Measurements from ENCODE around the gene UBL4B.

The UBL4B gene

DNA sequence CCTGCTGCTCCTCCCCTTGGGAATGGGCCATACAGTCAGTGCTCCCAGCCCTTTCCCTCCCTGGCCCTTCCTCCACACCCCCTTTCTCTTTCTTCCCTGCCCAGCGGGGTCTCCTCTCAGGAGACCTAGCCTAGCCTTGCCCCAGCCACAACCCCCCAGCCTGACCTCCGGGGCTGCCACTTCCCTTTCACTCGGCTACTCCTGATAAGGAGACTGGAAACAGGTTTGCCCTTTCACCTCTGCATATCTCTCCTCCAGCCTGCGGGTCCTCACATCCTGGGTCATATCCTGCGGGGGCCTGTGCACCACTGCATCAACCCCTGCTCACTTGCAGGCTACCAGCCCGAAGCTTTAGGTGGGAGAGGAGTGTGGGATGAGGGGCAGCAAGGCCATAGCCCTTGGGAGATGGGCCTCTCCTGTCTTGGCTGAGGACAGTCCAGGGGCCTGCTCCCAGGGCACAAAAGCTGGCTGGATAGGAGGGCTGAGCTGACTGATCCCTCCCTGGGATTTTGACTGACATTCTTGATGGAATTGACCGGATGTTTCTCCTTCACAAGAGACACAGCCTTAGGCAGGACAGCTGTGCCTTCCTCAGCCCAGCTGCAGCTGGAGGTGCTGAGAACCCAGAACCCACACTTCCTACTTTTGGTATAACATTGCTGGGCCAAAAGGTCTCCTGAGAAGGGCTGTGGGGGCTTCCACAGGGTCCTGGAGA lies 22.5 kb upstream of the UBL4B start:
- Mint-ChIP-seq H3K4me3 (no peak overlapping the region), H3K27me3 (peaks cover 56 to 81% of the 10 kb centered on the region in 2 donors), H3K36me3 (ENCODE audit: insufficient read depth) (no peaks in the 10 kb centered on the region), H3K27ac (no peak overlapping the region), H3K9me3 (no peaks in the 10 kb centered on the region), H3K4me1 (ENCODE audit: low read depth in 2 of 2) (peaks cover 0 to 5% of the 10 kb centered on the region in 2 donors)
- no peak for ATAC-seq (replicated peaks)
- DNase-seq: no peak

DNA sequence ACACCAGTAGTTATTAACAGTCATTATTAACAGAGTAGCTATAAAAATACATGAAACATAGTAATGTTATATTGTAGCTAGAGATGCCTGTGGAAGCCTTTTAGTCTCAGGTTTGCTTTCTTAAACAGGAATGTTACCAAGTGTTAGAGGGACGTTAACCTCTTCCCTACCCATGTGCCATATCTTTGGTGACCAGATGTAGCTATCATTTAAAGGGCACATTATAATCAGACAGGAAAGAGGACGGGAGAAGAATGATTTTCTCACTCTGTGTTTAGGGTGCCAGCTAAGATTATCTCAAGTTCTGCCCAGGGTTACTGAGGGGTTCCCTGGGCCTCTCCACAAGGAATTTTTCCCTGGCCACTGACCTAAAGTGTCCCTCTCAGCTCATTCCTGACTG lies 20.9 kb upstream of the UBL4B start:
- H3K9me3 Mint-ChIP-seq: no peaks in the 10 kb centered on the region
- H3K36me3 Mint-ChIP-seq (ENCODE audit: insufficient read depth): no peaks in the 10 kb centered on the region
- peaks cover 0 to 5% of the 10 kb centered on the region in 2 donors for H3K4me1 Mint-ChIP-seq (ENCODE audit: low read depth in 2 of 2)
- peaks cover 43 to 79% of the 10 kb centered on the region in 2 donors for H3K27me3 Mint-ChIP-seq
- no peak for DNase-seq
- ATAC-seq (replicated peaks): no peak
- H3K4me3 Mint-ChIP-seq: no peak overlapping the region
- H3K27ac Mint-ChIP-seq: no peak overlapping the region

DNA sequence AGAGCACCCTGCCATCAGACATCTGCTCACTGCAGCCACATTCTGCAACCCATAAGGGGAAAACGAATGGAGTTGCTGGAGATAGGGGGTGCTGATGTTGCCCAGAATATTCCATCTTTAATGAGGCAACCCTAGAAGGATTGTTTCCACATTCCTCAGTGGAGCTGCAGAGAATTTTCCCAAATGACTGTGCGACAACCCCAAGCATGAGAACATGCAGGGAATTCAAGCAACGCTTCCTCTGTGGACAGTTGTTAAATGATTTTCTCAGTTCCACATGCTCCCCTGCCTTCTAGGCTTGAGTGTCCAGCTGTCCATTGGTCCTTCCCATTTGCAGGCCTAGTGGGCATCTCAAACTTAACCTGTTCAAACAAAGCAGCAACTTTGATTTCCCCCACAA lies 20.5 kb upstream of the UBL4B start:
- H3K9me3 Mint-ChIP-seq: no peaks in the 10 kb centered on the region
- no peak overlapping the region for H3K4me3 Mint-ChIP-seq
- peaks cover 43 to 79% of the 10 kb centered on the region in 2 donors for H3K27me3 Mint-ChIP-seq
- DNase-seq (no peak), ATAC-seq (replicated peaks) (no peak)
- peaks cover 0 to 5% of the 10 kb centered on the region in 2 donors for H3K4me1 Mint-ChIP-seq (ENCODE audit: low read depth in 2 of 2)
- no peak overlapping the region for H3K27ac Mint-ChIP-seq
- H3K36me3 Mint-ChIP-seq (ENCODE audit: insufficient read depth): no peaks in the 10 kb centered on the region

DNA sequence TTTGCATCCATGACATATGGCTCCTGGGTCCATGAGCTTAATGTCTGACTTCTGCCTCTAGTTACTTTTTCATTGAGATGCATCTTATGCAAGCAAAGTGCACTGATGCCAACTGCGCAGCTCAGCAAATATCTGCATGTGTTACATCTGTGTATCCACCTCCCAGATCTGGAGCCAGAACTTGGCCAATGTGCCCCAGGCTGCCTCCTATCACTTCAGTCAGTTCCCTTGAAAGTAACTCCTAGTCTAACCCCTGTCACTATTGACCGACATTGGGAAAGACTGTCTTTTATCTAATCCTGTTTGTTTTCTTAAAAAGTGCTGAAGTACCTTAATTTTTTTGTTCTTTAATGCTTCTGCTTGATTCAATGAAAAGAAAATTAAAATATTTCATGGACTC lies 19.3 kb upstream of the UBL4B start:
- Mint-ChIP-seq H3K27ac (no peak overlapping the region), H3K4me1 (ENCODE audit: low read depth in 2 of 2) (peaks cover 0 to 3% of the 10 kb centered on the region in 2 donors), H3K36me3 (ENCODE audit: insufficient read depth) (no peaks in the 10 kb centered on the region), H3K27me3 (peaks cover 39 to 76% of the 10 kb centered on the region in 2 donors), H3K9me3 (no peaks in the 10 kb centered on the region), H3K4me3 (no peak overlapping the region)
- no peak for DNase-seq
- ATAC-seq (replicated peaks): no peak

DNA sequence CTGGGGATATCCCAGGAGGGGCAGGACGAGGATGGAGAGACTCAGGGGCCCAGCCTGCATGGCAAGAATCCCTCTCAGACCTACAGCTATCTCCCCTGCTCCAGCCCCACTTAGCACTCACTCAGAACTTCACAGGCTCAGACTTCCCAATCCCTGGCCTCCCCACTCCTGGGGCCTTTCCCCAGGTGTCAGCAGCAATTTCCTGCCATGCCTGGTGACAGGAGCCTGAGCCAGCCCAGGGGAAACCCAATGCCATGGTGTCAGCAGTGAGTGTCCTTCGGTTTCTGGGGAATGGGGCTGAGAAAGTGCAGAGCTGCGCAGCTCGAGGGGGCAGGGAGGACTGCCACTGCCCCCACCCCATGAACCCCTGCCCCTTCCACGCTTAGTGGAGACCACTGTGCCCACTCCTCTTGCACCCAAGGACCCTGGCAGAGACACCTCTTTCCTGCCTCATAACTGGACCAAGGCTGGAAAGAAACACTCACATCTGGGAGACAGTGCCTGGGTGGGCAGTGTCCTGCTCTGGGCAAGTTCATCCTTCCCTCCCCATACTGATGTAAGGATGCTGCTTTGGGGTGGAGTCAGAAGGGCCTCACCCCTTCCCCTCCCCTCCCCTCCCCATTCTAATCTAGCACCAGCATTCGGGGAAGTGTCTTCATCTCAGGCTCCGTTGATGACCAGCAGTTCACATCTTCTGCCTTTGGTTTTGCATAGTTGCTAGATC lies 17.1 kb upstream of the UBL4B start:
- peaks cover 39 to 66% of the 10 kb centered on the region in 2 donors for H3K27me3 Mint-ChIP-seq
- no peaks in the 10 kb centered on the region for H3K4me1 Mint-ChIP-seq (ENCODE audit: low read depth in 2 of 2)
- H3K4me3 Mint-ChIP-seq: no peak overlapping the region
- H3K9me3 Mint-ChIP-seq: no peaks in the 10 kb centered on the region
- H3K27ac Mint-ChIP-seq: no peak overlapping the region
- DNase-seq (no peak), ATAC-seq (replicated peaks) (no peak)
- no peaks in the 10 kb centered on the region for H3K36me3 Mint-ChIP-seq (ENCODE audit: insufficient read depth)

DNA sequence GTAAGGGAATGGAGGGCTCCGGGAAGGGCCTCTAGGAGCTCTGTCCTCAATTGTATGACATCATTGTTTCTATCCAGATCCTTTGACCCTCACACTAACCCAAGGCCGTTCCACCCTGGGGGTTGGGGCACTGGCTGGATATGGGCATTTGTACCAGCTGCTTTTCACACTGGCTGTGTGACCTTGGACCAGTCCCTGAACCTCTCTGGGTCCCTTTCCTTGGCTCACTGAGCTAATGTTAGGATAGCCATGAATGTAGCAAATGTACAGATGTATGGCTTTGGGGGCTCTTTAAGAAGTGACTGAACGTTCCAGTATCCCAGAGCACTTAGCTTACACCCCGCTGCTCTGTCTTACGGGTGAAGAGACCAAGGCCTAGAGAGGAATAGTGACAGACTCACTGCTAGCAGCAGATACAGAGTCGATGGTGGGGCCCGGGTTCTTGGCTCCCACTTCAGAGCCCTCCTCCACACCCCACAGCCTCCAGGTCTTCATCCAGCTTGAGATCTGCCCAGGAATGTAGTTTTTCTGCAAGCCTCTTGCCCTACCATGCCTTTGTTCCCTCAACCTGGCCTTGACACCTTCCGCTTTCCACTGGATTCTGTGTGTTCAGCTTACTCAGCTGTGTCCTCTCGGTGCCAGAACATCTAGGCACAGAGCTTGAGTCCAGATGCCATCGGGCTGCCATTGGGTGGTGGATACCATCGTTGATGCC lies 14.6 kb upstream of the UBL4B start:
- DNase-seq: no peak
- no peak for ATAC-seq (replicated peaks)
- H3K9me3 Mint-ChIP-seq: no peaks in the 10 kb centered on the region
- H3K27me3 Mint-ChIP-seq: peaks cover 36 to 62% of the 10 kb centered on the region in 2 donors
- no peaks in the 10 kb centered on the region for H3K4me1 Mint-ChIP-seq (ENCODE audit: low read depth in 2 of 2)
- no peaks in the 10 kb centered on the region for H3K36me3 Mint-ChIP-seq (ENCODE audit: insufficient read depth)
- no peak overlapping the region for H3K27ac Mint-ChIP-seq
- H3K4me3 Mint-ChIP-seq: no peak overlapping the region

DNA sequence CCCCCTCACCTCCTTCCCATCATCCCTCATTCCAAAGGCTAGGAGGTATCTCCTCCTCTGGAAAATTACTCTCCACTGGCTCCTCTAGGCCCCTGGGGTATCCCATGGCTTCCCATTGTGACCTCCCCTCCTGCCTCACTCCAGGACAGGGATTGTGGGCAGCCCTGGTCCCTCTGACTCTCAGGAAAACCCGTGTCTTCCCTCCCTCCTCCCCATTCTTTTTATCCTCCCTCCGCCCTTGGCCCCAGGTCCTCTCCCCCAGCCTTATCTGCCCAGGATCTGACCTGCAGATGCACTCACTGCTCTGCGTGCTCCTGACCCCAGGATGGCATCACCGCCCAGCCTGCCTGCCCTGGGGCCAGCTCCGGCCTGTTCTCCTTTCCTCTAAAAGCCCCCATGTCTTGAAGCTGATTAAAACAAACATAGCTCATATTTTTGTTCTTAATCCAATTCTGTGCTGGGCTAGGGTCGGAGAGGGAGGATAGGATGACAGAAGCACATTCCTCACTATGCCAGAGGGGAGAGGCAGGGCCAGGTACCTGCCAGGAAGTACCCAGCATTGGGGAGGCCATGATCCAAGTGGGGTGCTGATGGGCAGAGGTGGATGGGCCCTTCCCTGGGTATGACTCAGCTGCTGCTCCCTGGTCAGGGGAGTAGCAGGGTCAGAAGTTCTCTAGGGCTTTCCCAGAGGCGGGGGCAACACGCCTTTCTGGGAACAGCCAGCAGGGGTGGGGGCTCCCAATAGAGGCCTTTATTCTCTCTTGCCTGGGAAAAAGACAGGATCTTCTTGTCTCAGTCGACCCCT lies 13.8 kb upstream of the UBL4B start:
- DNase-seq (no peak), ATAC-seq (replicated peaks) (no peak)
- H3K9me3 Mint-ChIP-seq: no peaks in the 10 kb centered on the region
- H3K36me3 Mint-ChIP-seq (ENCODE audit: insufficient read depth): no peaks in the 10 kb centered on the region
- peaks cover 34 to 58% of the 10 kb centered on the region in 2 donors for H3K27me3 Mint-ChIP-seq
- no peak overlapping the region for H3K4me3 Mint-ChIP-seq
- H3K27ac Mint-ChIP-seq: no peak overlapping the region
- no peaks in the 10 kb centered on the region for H3K4me1 Mint-ChIP-seq (ENCODE audit: low read depth in 2 of 2)

DNA sequence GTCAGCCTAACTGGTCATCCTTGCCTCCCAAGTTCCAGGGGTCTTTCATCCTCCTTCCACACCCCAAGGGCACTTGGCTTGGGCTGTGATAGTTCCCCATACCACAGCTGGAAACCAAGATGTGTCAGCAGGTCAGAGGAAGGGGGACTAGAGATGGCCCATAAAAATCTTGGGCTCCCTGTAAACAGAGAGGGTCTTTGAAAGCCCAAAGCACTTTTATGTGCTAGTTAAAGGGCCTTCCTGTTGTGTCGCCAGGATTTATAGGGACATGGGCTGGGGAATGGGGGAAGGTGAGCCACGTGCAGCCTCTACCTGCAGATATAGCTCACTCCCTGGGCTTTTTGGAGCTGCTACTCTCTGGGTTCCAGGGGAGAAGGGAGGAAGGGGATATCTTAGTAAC lies 11.9 kb upstream of the UBL4B start:
- no peak overlapping the region for H3K4me3 Mint-ChIP-seq
- H3K27me3 Mint-ChIP-seq: peaks cover 26 to 42% of the 10 kb centered on the region in 2 donors
- no peaks in the 10 kb centered on the region for H3K4me1 Mint-ChIP-seq (ENCODE audit: low read depth in 2 of 2)
- no peaks in the 10 kb centered on the region for H3K9me3 Mint-ChIP-seq
- ATAC-seq (replicated peaks) (no peak), DNase-seq (no peak)
- no peaks in the 10 kb centered on the region for H3K36me3 Mint-ChIP-seq (ENCODE audit: insufficient read depth)
- no peak overlapping the region for H3K27ac Mint-ChIP-seq

DNA sequence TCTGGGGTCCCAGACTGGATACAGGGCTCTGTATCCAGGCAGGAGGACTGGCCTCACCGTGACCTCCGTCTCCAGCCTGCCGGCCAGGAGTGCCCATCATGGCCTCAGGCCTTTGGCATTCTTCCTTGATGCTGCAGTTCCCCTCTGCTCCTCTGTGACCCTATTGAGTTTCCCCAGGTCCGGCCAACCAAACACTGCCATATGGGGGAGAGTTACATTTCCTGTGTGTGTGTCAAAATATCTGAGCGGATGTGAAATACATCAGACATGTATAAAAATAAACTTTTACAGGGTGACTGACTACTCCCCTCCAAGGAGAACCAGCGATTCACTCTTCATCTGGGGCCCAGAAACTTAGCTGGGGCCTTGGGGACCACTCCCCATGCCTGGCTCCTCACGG lies 10.2 kb upstream of the UBL4B start:
- ATAC-seq (replicated peaks) (no peak), DNase-seq (no peak)
- Mint-ChIP-seq H3K4me1 (ENCODE audit: low read depth in 2 of 2) (no peaks in the 10 kb centered on the region), H3K27ac (peak overlapping the region in 1 of 2 donors; percentile 9), H3K9me3 (no peaks in the 10 kb centered on the region), H3K4me3 (no peak overlapping the region), H3K36me3 (ENCODE audit: insufficient read depth) (no peaks in the 10 kb centered on the region), H3K27me3 (peaks cover 18 to 25% of the 10 kb centered on the region in 2 donors)

DNA sequence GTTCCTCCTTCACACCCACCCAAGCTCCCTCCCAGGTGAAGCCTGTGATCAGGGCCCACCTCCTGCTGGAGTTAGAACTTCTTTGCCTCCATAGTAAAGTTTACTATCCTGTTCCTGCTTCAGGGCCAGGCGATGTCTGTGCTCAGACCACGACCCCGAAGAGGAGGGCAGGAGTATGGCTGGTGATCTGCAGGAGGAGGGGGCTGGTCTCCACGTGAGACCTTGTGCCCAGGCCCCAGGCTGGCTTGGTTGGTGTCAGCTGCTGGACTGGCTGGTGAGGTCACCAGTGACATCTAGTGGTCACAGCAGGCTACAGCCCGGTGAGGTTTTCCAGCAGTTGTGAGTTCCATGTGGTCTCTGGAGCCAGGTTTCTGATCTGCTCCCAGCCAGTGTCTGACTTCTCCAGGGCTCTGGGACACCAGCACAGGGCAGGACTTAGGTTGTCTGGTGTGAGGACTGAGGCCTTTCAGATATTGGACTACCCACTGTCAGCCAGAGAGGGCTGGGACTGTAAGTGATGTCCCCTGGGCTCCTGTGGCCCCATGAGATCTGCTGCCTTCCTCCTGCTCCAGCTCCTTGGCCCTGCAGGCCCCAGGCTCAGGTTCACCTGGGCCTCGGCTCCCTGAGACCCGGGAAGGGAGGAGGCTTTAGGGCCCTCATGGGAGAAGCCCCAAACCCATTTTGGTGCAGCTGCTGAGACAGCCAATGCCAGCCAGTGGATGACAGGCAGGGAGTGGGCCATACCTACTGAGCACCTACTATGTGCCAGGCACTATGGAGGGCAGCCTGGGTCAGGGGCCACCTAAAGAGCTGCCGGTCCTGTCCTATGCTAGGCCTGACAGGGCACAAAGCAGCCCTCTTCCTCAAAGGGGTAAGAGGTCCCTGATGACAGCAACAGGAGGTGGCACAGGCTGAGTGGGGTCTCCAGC lies 6.0 kb upstream of the UBL4B start:
- no peaks in the 10 kb centered on the region for H3K4me1 Mint-ChIP-seq (ENCODE audit: low read depth in 2 of 2)
- H3K27ac Mint-ChIP-seq: no peak overlapping the region
- H3K9me3 Mint-ChIP-seq: no peaks in the 10 kb centered on the region
- ATAC-seq (replicated peaks) (peak; percentile 66), DNase-seq (peak; percentile 34 to 52 (median 39))
- H3K27me3 Mint-ChIP-seq: peaks cover 27 to 41% of the 10 kb centered on the region in 2 donors
- no peak overlapping the region for H3K4me3 Mint-ChIP-seq
- no peaks in the 10 kb centered on the region for H3K36me3 Mint-ChIP-seq (ENCODE audit: insufficient read depth)

DNA sequence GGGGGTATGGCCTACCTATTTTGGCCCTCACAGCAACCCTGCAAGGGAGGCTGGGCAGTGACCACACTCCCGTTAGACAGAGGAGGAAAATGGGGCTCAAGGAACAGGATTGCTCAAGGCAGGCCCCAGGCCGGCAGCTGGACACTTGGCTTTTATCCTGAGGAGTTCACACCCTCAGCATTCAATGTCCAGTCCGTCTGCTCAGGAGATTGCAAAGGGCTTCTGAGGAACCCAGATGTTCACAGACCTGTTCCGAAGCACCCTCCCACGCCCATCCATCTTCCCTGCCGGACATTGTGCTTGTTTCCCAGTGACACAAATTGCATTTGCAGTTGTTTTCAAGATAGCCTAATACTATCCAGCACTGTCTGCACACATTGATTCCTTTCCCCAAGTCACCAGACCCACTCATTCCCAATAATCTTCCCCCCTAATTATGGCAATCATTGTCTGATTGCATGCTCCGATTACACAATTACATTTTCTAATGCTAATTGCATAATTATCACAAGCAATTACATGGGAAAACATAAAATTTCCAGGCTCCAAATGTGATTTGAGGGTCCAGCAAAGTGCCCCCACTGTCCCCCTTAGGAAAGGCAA lies 4.3 kb upstream of the UBL4B start:
- DNase-seq (no peak), ATAC-seq (replicated peaks) (no peak)
- no peak overlapping the region for H3K27ac Mint-ChIP-seq
- no peaks in the 10 kb centered on the region for H3K4me1 Mint-ChIP-seq (ENCODE audit: low read depth in 2 of 2)
- H3K9me3 Mint-ChIP-seq: no peaks in the 10 kb centered on the region
- H3K36me3 Mint-ChIP-seq (ENCODE audit: insufficient read depth): no peaks in the 10 kb centered on the region
- H3K4me3 Mint-ChIP-seq: no peak overlapping the region
- H3K27me3 Mint-ChIP-seq: peaks cover 35 to 48% of the 10 kb centered on the region in 2 donors

DNA sequence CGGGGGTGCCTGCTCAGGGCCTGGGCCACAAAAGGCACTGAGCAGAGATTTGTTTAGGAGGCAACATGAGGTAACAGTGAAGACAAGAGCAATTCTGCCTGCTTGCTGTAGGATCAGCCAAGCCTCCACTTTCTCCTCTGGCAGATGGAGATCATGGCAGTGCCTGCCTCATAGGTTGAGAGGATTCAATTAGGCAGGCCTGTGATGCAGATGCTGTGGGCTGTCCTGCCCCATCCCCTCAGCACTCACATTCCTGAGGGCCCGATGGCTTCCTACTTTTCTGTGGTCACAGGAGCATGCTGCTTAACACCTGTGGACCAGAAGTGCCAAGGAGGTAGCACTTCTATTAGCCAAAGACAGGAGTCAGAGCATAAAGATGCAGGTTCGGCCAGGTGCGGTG lies 1.2 kb upstream of the UBL4B start:
- Mint-ChIP-seq H3K9me3 (no peaks in the 10 kb centered on the region), H3K4me1 (ENCODE audit: low read depth in 2 of 2) (no peaks in the 10 kb centered on the region), H3K27me3 (peaks cover 55 to 79% of the 10 kb centered on the region in 2 donors), H3K36me3 (ENCODE audit: insufficient read depth) (no peaks in the 10 kb centered on the region), H3K4me3 (no peak overlapping the region), H3K27ac (no peak overlapping the region)
- ATAC-seq (replicated peaks) (no peak), DNase-seq (no peak)

Measured in effector memory CD8-positive, alpha-beta T cell (primary cell).